Coronary artery (tissue), 2 donors: ENCODE data around the gene PRMT3.
A peak's percentile ranks its signal among the peaks of the same experiment; 100 is the strongest.
"Not testable (repeated sequence)": the region's sequence is repeated elsewhere in the genome, so short reads cannot be mapped to it uniquely, and the experiment has no call there.

Experiments used
- DNase-seq: peaks from one replicate; pipeline ENCODE4 v3.0.0-alpha.2; 2017; ENCODE audit warnings: low spot score
- H3K27ac ChIP-seq, 2 donors: fragments of 200-600 bp; sonication (generic); one replicate each; pipeline ENCODE4 v1.5.1; 2016 to 2019
- H3K4me3 ChIP-seq: fragments of 200-600 bp; sonication (generic); 2 replicates; pipeline ENCODE4 v1.5.1; 2016; ENCODE audit warnings: mild to moderate bottlenecking, moderate library complexity
- TF ChIP-seq, protein P1 (sequence below): fragments of 200-600 bp; sonication (generic); IDR thresholded peaks from one replicate; pipeline ENCODE4 v1.5.1; 2019; ENCODE audit warnings: antibody characterized with exemption

PRMT3 gene

DNA sequence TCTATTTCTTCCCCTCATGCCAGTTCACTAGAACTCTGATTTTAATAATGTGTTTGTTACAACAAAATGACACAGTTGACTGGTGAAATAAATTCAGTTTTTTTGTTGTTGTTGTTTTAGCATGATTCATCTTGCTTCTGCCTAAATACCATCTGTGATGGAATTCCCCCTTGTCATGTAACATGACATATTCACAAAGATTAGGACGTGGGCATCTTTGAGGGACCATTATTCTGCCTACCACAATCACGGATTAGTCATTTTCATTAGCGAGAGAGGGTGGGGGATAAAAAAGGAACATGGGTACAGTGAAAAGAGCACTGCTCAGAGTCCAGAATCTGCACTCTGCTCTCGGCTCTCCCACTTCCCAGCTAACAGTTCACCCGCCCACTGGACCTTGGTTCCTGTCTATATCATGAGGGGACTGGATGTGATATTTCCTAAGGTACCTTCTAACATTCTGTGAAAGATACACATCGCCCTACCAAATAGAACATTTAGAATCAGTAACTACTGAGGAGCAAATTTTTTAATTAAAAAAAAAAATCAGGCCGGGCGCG is 12.7 kb upstream of the PRMT3 start:
- TF ChIP-seq, protein P1, sequence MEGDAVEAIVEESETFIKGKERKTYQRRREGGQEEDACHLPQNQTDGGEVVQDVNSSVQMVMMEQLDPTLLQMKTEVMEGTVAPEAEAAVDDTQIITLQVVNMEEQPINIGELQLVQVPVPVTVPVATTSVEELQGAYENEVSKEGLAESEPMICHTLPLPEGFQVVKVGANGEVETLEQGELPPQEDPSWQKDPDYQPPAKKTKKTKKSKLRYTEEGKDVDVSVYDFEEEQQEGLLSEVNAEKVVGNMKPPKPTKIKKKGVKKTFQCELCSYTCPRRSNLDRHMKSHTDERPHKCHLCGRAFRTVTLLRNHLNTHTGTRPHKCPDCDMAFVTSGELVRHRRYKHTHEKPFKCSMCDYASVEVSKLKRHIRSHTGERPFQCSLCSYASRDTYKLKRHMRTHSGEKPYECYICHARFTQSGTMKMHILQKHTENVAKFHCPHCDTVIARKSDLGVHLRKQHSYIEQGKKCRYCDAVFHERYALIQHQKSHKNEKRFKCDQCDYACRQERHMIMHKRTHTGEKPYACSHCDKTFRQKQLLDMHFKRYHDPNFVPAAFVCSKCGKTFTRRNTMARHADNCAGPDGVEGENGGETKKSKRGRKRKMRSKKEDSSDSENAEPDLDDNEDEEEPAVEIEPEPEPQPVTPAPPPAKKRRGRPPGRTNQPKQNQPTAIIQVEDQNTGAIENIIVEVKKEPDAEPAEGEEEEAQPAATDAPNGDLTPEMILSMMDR, result no peak

DNA sequence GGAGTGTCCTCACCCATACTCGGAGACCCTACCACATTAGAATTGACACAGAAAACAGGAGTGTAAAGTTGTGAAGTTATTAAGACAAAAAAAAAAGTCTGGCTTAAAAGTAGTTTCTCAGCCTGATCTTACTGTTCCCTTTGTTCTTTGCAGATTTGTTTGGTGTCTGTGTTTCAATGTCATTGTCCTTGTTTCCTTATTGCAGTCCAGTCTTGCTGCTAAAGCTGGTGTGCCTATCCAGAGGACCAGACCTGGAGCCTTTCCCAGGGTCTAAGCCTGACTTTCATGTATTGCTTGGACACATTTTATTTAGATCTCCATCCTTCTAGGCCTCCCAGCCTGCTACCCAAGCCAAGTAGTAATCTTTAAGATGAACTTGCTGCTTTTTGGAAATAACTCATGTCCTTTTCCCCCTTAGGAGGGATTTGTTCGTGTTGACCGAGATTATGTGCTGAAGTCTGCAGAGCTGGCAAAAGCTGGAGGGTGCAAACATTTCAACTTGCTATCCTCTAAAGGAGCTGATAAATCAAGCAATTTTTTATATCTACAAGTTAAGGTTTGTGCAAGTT is 11.3 kb upstream of the PRMT3 start:
- Histone ChIP-seq H3K27ac (no peak overlapping the region), H3K4me3 (no peak overlapping the region)
- DNase-seq, result no peak
- TF ChIP-seq, protein P1, result no peak

More for the DNA sequence above, 12.7 kb upstream of the PRMT3 start:
- no peak overlapping the region for H3K27ac ChIP-seq
- no peak for DNase-seq
- H3K4me3 ChIP-seq, result no peak overlapping the region

DNA sequence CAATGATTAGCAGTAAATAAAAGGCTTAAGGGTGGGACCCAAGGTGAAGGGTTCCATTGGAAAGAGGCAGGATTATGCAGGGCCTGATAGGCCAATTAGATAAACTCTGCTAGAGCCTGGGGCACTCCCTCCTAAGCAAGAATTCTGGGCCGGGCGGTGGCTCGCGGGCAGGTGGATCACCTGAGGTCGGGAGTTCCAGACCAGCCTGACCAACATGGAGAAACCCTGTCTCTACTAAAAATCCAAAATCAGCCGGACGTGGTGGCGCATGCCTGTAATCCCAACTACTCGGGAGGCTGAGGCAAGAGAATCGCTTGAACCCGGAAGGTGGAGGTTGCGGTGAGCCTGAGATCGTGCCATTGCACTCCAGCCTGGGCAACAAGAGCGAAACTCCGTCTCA is 1.5 kb upstream of the PRMT3 start:
- not testable (repeated sequence) for H3K4me3 ChIP-seq, DNase-seq, H3K27ac ChIP-seq

DNA sequence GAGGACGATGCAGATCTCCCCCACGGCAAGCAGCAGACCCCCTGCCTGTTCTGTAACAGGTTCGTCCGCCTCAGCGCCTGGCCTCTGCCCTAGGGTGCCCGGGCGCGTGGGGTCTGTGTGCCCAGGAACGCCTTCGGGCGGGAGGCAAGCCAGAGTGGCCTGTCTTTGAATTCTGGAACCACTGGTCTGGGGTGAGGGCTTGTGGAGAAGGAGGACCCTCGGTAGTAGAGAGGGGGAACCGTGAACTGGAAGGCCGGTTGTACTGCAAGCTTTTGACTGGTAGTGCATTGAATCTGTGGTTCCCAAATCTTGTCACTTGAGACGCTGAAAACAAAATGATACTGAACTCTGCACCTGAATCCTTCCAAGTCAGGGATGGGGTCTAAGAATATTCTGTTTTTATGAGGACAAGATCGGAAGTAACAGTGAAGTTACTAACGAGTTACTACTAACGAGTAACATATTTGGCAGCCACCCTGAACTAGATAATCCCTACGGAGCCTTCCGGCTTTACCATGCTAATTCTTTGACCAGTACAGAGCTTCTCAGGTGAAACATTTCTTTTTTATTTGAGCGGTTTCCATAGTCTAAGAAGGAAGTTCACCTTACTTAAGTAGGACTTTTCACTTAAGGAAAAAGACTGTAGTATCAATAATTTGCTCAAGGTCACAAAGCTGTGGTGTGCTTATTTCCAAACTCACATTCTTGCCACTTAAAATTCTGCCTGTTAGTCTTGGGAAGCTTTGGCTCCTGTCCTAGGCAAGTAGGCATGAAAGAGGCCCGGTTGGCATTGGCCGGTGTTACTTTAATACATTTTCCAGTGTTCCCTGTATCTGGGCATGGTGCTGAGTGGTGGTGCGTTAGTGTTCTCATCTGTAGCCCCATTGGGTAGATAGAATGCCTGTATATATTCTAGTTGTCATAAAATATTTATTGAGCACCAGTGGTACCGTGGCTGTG is 860 bp downstream of the PRMT3 start:
- DNase-seq, result no peak
- TF ChIP-seq, protein P1, result no peak
- peak overlapping the region; percentile 82 for H3K4me3 ChIP-seq
- H3K27ac ChIP-seq, result peak overlapping the region; percentile 90 to 95

DNA sequence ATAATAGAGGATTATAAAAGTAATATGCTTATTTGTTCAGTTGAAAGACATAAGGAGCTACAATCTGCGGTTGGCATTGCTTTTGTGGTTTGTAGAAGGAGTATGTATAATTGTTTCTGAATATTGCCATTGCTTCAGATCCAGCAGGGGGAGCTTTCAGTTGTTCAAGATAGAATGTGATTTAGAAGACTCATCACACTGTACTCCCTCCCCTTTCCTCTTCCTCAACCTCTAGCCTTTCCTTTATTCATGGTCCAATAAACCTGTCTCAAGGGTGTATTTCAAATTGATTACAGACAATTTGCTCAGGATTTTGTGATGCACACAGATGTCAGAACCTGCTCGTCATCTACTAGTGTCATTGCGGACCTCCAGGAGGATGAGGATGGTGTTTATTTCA is 9.8 kb downstream of the PRMT3 start:
- TF ChIP-seq, protein P1, result no peak
- Histone ChIP-seq H3K27ac (no peak overlapping the region), H3K4me3 (no peak overlapping the region)
- no peak for DNase-seq

DNA sequence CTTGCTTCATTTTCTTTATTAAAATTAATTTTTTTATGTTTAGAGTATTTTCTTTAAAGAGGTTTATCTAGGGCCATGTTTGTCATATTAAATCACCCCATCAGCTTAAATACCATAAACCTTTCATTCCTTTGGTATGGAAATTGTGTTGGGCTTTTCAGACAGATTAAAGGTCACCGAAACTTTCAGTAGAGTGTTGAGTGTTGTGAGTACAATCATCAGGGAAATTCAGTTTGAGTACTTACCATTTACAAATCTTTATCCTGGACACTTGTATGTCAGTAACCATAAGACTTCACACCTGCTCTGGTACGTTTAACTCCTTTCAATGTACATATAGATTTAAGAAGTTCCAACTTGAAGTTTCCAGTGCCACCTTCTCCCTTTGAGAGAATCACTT is 12.0 kb downstream of the PRMT3 start:
- TF ChIP-seq, protein P1, result no peak
- DNase-seq, result no peak
- H3K4me3 ChIP-seq, result no peak overlapping the region
- H3K27ac ChIP-seq, result no peak overlapping the region

DNA sequence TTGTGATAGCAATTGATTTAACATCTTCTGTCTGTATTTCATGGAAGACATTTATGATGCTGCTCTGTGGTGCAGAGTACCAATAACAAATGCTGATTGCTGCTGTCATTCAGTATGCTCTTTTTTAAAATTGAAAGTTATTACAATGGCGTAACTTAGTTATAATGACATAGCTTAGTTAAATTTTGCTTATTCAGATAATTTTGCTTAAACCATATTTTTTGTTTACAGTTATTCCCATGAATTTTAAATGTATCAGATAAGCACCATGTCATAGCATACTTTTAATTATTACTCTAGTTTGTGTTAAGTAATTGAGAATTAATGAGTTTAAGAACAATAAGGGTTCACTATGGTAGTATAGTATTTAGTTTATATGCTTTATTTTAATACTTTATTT is 15.5 kb downstream of the PRMT3 start:
- H3K27ac ChIP-seq, result no peak overlapping the region
- H3K4me3 ChIP-seq, result no peak overlapping the region
- no peak for DNase-seq
- TF ChIP-seq, protein P1, result no peak
